AG09309 (cell line): ENCODE measurements around the gene BSG.
A peak's percentile ranks its signal among the peaks of the same experiment; 100 is the strongest.

ENCODE experiments used
- DNase-seq: peaks from one replicate; pipeline ENCODE4 v3.0.0-alpha.2; 2010; ENCODE audit warnings: low read depth
- H3K4me3 ChIP-seq: 2 replicates; pipeline ENCODE4 v1.5.1; 2011; ENCODE audit warnings: mild to moderate bottlenecking, low read depth, low read length, moderate library complexity; ENCODE audit not compliant: control insufficient read depth
- CTCF ChIP-seq: IDR thresholded peaks from 2 replicates; pipeline ENCODE4 v1.5.1; 2011; ENCODE audit warnings: mild to moderate bottlenecking, low read depth, low read length, inconsistent platforms; ENCODE audit not compliant: insufficient read depth, control insufficient read depth; ENCODE audit errors: missing control alignments

The BSG gene

GRCh38 chr19:632579-633067, 60.2 kb downstream of the BSG start:
- peak overlapping the region; percentile 92 for H3K4me3 ChIP-seq
- DNase-seq = no peak
- no peak for TF ChIP-seq CTCF
